HG02852 (cell line): ENCODE data around the gene SLC16A4.
"Not testable (repeated sequence)": the region's sequence is repeated elsewhere in the genome, so short reads cannot be mapped to it uniquely, and the experiment has no call there.

Experiments
- ATAC-seq: cut with Tn5 transposase; IDR thresholded peaks from one replicate; pipeline ENCODE4 v1.9.1; 2021; ENCODE audit warnings: mild to moderate bottlenecking, moderate library complexity; ENCODE audit not compliant: unreplicated experiment

SLC16A4 gene

GRCh38 chr1:110409316-110409715 lies 18.5 kb upstream of the SLC16A4 start:
- no peak for ATAC-seq

- no peak for ATAC-seq
These were observed 17.7 kb upstream of the SLC16A4 start for GRCh38 chr1:110408488-110408887.

GRCh38 chr1:110407260-110408210 lies 16.7 kb upstream of the SLC16A4 start, which contains the start of gene LAMTOR5:
Gene LAMTOR5 (minus strand): TSS chr1:110407694. CDS start chr1:110407620, 74 bp downstream.
- peak; percentile 88 for ATAC-seq

- ATAC-seq: not testable (repeated sequence)
These were observed 15.6 kb upstream of the SLC16A4 start for GRCh38 chr1:110406407-110406806.

GRCh38 chr1:110404401-110404800 lies 13.6 kb upstream of the SLC16A4 start:
- ATAC-seq: no peak

- no peak for ATAC-seq
These were observed 13.0 kb upstream of the SLC16A4 start for GRCh38 chr1:110403805-110404204.

GRCh38 chr1:110396259-110396958 lies 5.6 kb upstream of the SLC16A4 start:
- ATAC-seq: not testable (repeated sequence)

- ATAC-seq: no peak
These were observed 3.6 kb upstream of the SLC16A4 start for GRCh38 chr1:110394493-110394820.

- no peak for ATAC-seq
These were observed 3.1 kb upstream of the SLC16A4 start for GRCh38 chr1:110393691-110394492.

- ATAC-seq: no peak
These were observed 2.5 kb upstream of the SLC16A4 start for GRCh38 chr1:110393286-110393685.

GRCh38 chr1:110390096-110390495 lies 730 bp downstream of the SLC16A4 start:
- ATAC-seq: no peak

- ATAC-seq: no peak
These were observed 3.6 kb downstream of the SLC16A4 start for GRCh38 chr1:110387048-110387754.

- ATAC-seq: no peak
These were observed 5.5 kb downstream of the SLC16A4 start for GRCh38 chr1:110385369-110385768.

GRCh38 chr1:110384581-110385321 lies 6.1 kb downstream of the SLC16A4 start:
- ATAC-seq: peak; percentile 61

GRCh38 chr1:110383251-110383990 lies 7.4 kb downstream of the SLC16A4 start:
- ATAC-seq: no peak

GRCh38 chr1:110380672-110381283 lies 10.0 kb downstream of the SLC16A4 start:
- no peak for ATAC-seq

- no peak for ATAC-seq
These were observed 15.3 kb downstream of the SLC16A4 start for GRCh38 chr1:110375490-110375889.

- ATAC-seq: no peak
These were observed 20.0 kb downstream of the SLC16A4 start for GRCh38 chr1:110370827-110371226.

- ATAC-seq: no peak
These were observed 26.6 kb downstream of the SLC16A4 start for GRCh38 chr1:110364221-110364620.
